ENCODE results near the gene ANKRD33B. TPM values are rescaled to one million over a fixed set of nuclear protein-coding genes. Genes with fewer than 3 reads are reported as not detected.

The ANKRD33B gene
- total RNA-seq, 6 donors from 2014 or later, result 3.1 to 10.5 (median 7.9) TPM

DNA sequence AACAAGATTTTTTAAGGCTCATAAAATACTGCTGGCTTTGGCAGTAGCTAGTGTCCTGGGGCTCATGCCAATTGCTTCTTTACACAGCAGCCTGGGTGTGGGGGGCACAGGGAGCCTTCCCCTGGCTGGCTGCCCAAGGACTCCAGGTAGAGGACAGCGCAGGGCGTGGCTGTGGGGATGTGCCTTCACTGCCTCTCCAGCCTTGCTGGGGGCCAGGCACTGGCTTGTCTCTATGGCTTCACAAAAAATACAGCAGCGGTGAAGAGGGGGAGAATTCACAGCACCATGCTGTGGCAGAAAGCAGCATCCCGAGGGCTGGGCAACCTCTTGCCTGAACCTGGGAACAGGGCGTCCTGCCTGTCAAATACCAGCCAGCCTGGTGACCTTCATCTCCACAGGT lies 139.8 kb downstream of the ANKRD33B start:
- WGBS, 2 donors, result 81 to 85% methylated on average over 5 of the region's 5 CpGs
- no peaks in the 10 kb centered on the region for H3K9me3 ChIP-seq
- peaks cover 18 to 27% (median 22%) of the 10 kb centered on the region in 4 donors for H3K4me1 ChIP-seq
- TF ChIP-seq EP300 (IDR thresholded peaks at IDR 0.05), result no peak
- H3K36me3 ChIP-seq, result no peaks in the 10 kb centered on the region
- no peaks in the 10 kb centered on the region for H3K27me3 ChIP-seq
- peak overlapping the region in 1 of 4 donors; percentile 22 for H3K27ac ChIP-seq
- peak in 1 of 2 donors; percentile 8 for DNase-seq
- no peak overlapping the region for H3K4me3 ChIP-seq
- no peak for ATAC-seq (ENCODE audit: low FRiP score in 2 of 2)

DNA sequence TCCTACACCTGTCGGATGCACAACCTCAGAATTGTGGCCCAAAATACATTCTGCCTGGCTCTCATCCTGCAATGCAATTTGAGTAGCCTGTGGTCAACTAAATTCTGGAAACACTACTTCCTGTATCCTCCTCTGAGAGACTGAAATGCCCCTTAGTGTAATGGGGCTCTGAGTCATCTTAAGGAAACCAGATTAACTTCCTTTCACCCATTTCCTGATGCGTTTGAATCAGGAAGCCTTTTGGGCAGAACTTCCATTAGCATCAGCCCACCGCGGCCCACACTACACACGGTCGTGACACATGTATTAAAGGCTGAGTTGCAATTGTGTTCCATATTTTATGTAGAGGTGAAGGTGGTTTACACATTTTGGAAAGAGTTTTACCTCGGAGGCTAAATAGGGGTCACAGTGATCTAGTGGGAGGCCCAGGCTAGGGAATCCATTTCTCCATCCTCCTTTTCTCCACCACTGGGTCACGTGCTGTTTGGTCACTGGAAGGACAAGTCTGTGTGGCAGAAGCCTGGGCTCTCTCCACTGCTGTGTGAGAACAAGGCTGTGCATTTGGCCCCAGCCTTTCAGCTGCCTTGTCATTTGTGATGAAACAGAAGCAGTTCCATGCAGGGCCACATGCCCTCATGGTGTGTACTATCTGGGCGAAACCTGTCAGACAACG lies 141.2 kb downstream of the ANKRD33B start:
- no peaks in the 10 kb centered on the region for H3K9me3 ChIP-seq
- ATAC-seq (ENCODE audit: low FRiP score in 2 of 2) (peak in 1 of 2 donors; percentile 42), DNase-seq (no peak)
- TF ChIP-seq POLR2A (IDR thresholded peaks at IDR 0.05) (no peak), CTCF (IDR thresholded peaks at IDR 0.05) (no peak), POLR2AphosphoS5 (IDR thresholded peaks at IDR 0.05) (no peak), EP300 (IDR thresholded peaks at IDR 0.05) (no peak)
- no peaks in the 10 kb centered on the region for H3K27me3 ChIP-seq
- WGBS, 2 donors, result 54 to 66% methylated on average over 9 to 10 of the region's 10 CpGs
- no peak overlapping the region for H3K4me3 ChIP-seq
- H3K4me1 ChIP-seq, result peaks cover 18 to 27% (median 22%) of the 10 kb centered on the region in 4 donors
- H3K36me3 ChIP-seq, result peaks cover 0 to 3% (median 0%) of the 10 kb centered on the region in 4 donors
- H3K27ac ChIP-seq, result peak overlapping the region in 1 of 4 donors; percentile 26

GRCh38 chr5:10705747-10706146 lies 141.9 kb downstream of the ANKRD33B start:
- peaks cover 18 to 27% (median 22%) of the 10 kb centered on the region in 4 donors for H3K4me1 ChIP-seq
- no peak overlapping the region for H3K4me3 ChIP-seq
- WGBS, 2 donors, result 91 to 100% methylated on average over 2 of the region's 2 CpGs
- H3K36me3 ChIP-seq, result peaks cover 0 to 3% (median 1%) of the 10 kb centered on the region in 4 donors
- H3K9me3 ChIP-seq, result no peaks in the 10 kb centered on the region
- no peak for TF ChIP-seq CTCF (IDR thresholded peaks at IDR 0.05)
- TF ChIP-seq EP300 (IDR thresholded peaks at IDR 0.05), result no peak
- TF ChIP-seq POLR2A (IDR thresholded peaks at IDR 0.05), result no peak
- no peak for TF ChIP-seq POLR2AphosphoS5 (IDR thresholded peaks at IDR 0.05)
- no peak overlapping the region for H3K27ac ChIP-seq
- no peak for ATAC-seq (ENCODE audit: low FRiP score in 2 of 2)
- no peaks in the 10 kb centered on the region for H3K27me3 ChIP-seq
- no peak for DNase-seq

DNA sequence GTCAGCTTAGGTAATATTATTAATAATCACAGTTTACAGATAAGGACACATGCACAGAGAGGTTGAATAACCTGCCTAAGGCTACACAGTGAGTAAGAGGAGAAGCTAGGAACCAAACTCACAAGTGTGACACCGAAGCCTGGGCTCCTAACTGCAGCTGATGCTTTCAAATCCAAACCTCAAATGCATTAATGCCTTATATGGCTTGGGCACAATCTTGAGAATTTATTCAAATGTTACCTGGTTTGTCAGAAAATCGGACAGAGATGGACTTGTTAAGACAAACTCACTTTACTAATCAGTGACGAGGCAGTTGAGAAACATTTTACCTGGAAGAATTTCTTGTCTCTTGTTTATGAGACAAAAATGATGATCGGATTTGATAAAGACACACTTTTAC lies 142.5 kb downstream of the ANKRD33B start:
- H3K9me3 ChIP-seq, result no peaks in the 10 kb centered on the region
- peaks cover 18 to 27% (median 22%) of the 10 kb centered on the region in 4 donors for H3K4me1 ChIP-seq
- 89 to 98% methylated on average over 4 of the region's 4 CpGs for WGBS, 2 donors
- no peak for TF ChIP-seq CTCF (IDR thresholded peaks at IDR 0.05)
- peaks cover 0 to 3% (median 1%) of the 10 kb centered on the region in 4 donors for H3K36me3 ChIP-seq
- DNase-seq (no peak), ATAC-seq (ENCODE audit: low FRiP score in 2 of 2) (no peak)
- H3K27me3 ChIP-seq, result no peaks in the 10 kb centered on the region
- no peak overlapping the region for H3K27ac ChIP-seq
- no peak overlapping the region for H3K4me3 ChIP-seq

Small RNA genes within 50 kb of the gene (small RNA-seq; reads per million reads assigned to genes)
- 0 reads per million in 4 donors for gene AC012629.4
- gene AC112200.1, result 0 reads per million in 4 donors

Other genes with a start within 250 kb of the ANKRD33B start
- gene MARCHF6, start 210.4 kb upstream of the ANKRD33B start, total RNA-seq, result 100 to 1,000 TPM in 4 of 6 donors, 10 to 100 TPM in 2; 48.5 to 128 (median 110) TPM
- 10 to 100 TPM in 4 of 6 donors, 1 to 10 TPM in 1, under 1 TPM in 1; 0.89 to 70.3 (median 13.6) TPM for gene ROPN1L, start 122.2 kb upstream of the ANKRD33B start, total RNA-seq
- gene DAP, start 197.2 kb downstream of the ANKRD33B start, total RNA-seq, result 100 to 1,000 TPM in 1 of 6 donors, 10 to 100 TPM in 5; 38.8 to 101 (median 77.6) TPM

Data from upper lobe of left lung (tissue), 6 donors.